Sigmoid colon (tissue), 4 donors: Measurements from ENCODE around the gene GABRR3.

Experiments
- EP300 ChIP-seq, 4 donors: sonication (generic); formaldehyde crosslinking; IDR thresholded peaks; one replicate each; pipeline ENCODE4 v1.6.1; 2017; ENCODE audit warnings: antibody characterized with exemption in 4 of 4
- POLR2A ChIP-seq, 2 donors: fragments of 450-650 bp; IDR thresholded peaks; one replicate each; pipeline ENCODE4 v1.6.1; 2016; ENCODE audit warnings: antibody characterized with exemption in 2 of 2, mild to moderate bottlenecking in 2 of 2, moderate library complexity in 2 of 2
- POLR2AphosphoS5 ChIP-seq, 4 donors: sonication (generic); formaldehyde crosslinking; IDR thresholded peaks; one replicate each; pipeline ENCODE4 v1.6.1; 2017; ENCODE audit warnings: antibody characterized with exemption in 4 of 4
- TF ChIP-seq, protein P1 (sequence below), 4 experiments: fragments of 450-650 bp in 3 of 4; fragments of 200-600 bp in 1 of 4; IDR thresholded peaks; one replicate each; pipeline ENCODE4 v1.5.1; 2016 to 2019; ENCODE audit warnings: antibody characterized with exemption in 4 of 4, mild to moderate bottlenecking in 3 of 4, moderate library complexity in 2 of 4

DNA sequence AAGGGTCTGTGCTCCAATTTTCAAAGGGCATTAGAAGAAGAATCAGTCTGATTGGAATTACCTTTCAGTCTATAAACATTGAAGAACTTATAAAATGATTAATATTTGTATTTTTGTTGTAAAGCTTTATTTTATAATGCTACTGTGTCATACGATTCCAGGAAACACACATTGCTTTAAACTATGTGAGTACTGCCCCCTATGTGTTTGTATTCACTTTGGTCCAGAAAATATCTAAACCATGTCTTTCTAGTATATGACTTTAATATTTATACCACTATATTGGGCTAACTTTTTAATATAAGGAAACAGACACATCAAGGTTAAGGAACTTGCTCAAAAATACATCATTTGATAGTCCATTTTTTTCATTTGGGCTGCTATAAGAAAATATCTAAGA, 59.6 kb downstream of the GABRR3 start:
- TF ChIP-seq, protein P1, sequence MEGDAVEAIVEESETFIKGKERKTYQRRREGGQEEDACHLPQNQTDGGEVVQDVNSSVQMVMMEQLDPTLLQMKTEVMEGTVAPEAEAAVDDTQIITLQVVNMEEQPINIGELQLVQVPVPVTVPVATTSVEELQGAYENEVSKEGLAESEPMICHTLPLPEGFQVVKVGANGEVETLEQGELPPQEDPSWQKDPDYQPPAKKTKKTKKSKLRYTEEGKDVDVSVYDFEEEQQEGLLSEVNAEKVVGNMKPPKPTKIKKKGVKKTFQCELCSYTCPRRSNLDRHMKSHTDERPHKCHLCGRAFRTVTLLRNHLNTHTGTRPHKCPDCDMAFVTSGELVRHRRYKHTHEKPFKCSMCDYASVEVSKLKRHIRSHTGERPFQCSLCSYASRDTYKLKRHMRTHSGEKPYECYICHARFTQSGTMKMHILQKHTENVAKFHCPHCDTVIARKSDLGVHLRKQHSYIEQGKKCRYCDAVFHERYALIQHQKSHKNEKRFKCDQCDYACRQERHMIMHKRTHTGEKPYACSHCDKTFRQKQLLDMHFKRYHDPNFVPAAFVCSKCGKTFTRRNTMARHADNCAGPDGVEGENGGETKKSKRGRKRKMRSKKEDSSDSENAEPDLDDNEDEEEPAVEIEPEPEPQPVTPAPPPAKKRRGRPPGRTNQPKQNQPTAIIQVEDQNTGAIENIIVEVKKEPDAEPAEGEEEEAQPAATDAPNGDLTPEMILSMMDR (IDR thresholded peaks at IDR 0.05): no peak
- TF ChIP-seq POLR2A (IDR thresholded peaks at IDR 0.05) (no peak), POLR2AphosphoS5 (IDR thresholded peaks at IDR 0.05) (no peak), EP300 (IDR thresholded peaks at IDR 0.05) (no peak)
